Parathyroid adenoma (tissue), 2 donors: ENCODE data around the gene MRPL42.

ENCODE experiments used
- H2AFZ ChIP-seq: fragments of 300-600 bp; sonication (generic); one replicate; pipeline ENCODE4 v1.7.0; 2017; ENCODE audit warnings: antibody characterized with exemption, mild to moderate bottlenecking
- H3K27ac ChIP-seq: fragments of 300-600 bp; sonication (generic); one replicate; pipeline ENCODE4 v1.7.0; 2017
- H3K27me3 ChIP-seq: fragments of 300-600 bp; sonication (generic); one replicate; pipeline ENCODE4 v1.7.0; 2017; ENCODE audit warnings: low read length; ENCODE audit not compliant: control insufficient read depth, insufficient read depth
- H3K36me3 ChIP-seq: fragments of 300-600 bp; sonication (generic); one replicate; pipeline ENCODE4 v1.7.0; 2017; ENCODE audit warnings: low read length; ENCODE audit not compliant: control insufficient read depth, insufficient read depth
- H3K4me1 ChIP-seq: fragments of 300-600 bp; sonication (generic); one replicate; pipeline ENCODE4 v1.7.0; 2017; ENCODE audit warnings: control low read depth
- H3K4me2 ChIP-seq: fragments of 300-600 bp; sonication (generic); one replicate; pipeline ENCODE4 v1.7.0; 2017; ENCODE audit warnings: low read length
- H3K4me3 ChIP-seq: fragments of 300-600 bp; sonication (generic); one replicate; pipeline ENCODE4 v1.7.0; 2017; ENCODE audit warnings: low read depth, low read length
- H3K79me2 ChIP-seq: fragments of 300-600 bp; sonication (generic); one replicate; pipeline ENCODE4 v1.7.0; 2017; ENCODE audit warnings: control low read depth
- H3K9ac ChIP-seq: fragments of 300-600 bp; sonication (generic); one replicate; pipeline ENCODE4 v1.7.0; 2017; ENCODE audit warnings: mild to moderate bottlenecking
- H3K9me3 ChIP-seq: fragments of 300-600 bp; sonication (generic); one replicate; pipeline ENCODE4 v1.7.0; 2017; ENCODE audit warnings: low read length; ENCODE audit not compliant: control insufficient read depth
- CTCF ChIP-seq: fragments of 300-600 bp; sonication (generic); IDR thresholded peaks from one replicate; pipeline ENCODE4 v1.7.0; 2017; ENCODE audit warnings: antibody characterized with exemption, mild to moderate bottlenecking
- donor health status: primary hyperparathyroidism.

The MRPL42 gene

GRCh38 chr12:93518725-93519124, 51.4 kb downstream of the MRPL42 start:
- no peak overlapping the region for H3K4me3 ChIP-seq

DNA sequence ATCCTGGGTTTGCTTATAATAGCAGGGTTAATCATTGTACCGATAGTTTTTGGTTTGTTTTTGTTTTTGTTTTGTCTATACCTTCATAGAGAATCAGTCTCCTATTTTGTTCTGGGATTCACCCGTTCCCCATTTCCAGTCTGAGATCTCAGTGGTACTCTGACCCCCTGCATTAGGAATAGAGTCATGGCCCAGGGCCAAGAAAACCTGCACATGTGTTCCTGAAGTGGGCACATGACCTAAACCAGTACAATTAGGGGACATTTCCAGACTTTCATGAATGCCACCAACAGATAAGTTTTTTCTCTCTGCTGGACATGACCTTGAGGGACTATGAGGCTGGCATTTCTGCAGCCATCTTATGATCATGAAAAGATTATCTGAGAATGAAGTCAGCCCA, 52.5 kb downstream of the MRPL42 start:
- no peak for TF ChIP-seq CTCF
- Histone ChIP-seq H2AFZ (peak overlapping the region; percentile 6), H3K9ac (no peak overlapping the region), H3K36me3 (no peaks in the 10 kb centered on the region), H3K27ac (no peak overlapping the region), H3K4me3 (no peak overlapping the region), H3K4me1 (no peaks in the 10 kb centered on the region), H3K79me2 (no peaks in the 10 kb centered on the region), H3K27me3 (no peaks in the 10 kb centered on the region), H3K9me3 (no peaks in the 10 kb centered on the region), H3K4me2 (no peak overlapping the region)

More at GRCh38 chr12:93518725-93519124, 51.4 kb downstream of the MRPL42 start:
- Histone ChIP-seq H3K36me3 (no peaks in the 10 kb centered on the region), H3K4me1 (no peaks in the 10 kb centered on the region), H3K27ac (no peak overlapping the region), H3K4me2 (no peak overlapping the region), H3K9ac (no peak overlapping the region), H2AFZ (no peak overlapping the region), H3K79me2 (no peaks in the 10 kb centered on the region), H3K27me3 (no peaks in the 10 kb centered on the region), H3K9me3 (no peaks in the 10 kb centered on the region)
- no peak for TF ChIP-seq CTCF

GRCh38 chr12:93520454-93520853, 53.1 kb downstream of the MRPL42 start:
- H3K79me2 ChIP-seq: no peaks in the 10 kb centered on the region
- H3K36me3 ChIP-seq: no peaks in the 10 kb centered on the region
- H3K27me3 ChIP-seq: no peaks in the 10 kb centered on the region
- H3K4me1 ChIP-seq: no peaks in the 10 kb centered on the region
- no peak overlapping the region for H3K4me2 ChIP-seq
- no peak overlapping the region for H3K9ac ChIP-seq
- no peak overlapping the region for H3K27ac ChIP-seq
- H3K9me3 ChIP-seq: no peaks in the 10 kb centered on the region
- no peak overlapping the region for H2AFZ ChIP-seq
- H3K4me3 ChIP-seq: no peak overlapping the region
- no peak for TF ChIP-seq CTCF

DNA sequence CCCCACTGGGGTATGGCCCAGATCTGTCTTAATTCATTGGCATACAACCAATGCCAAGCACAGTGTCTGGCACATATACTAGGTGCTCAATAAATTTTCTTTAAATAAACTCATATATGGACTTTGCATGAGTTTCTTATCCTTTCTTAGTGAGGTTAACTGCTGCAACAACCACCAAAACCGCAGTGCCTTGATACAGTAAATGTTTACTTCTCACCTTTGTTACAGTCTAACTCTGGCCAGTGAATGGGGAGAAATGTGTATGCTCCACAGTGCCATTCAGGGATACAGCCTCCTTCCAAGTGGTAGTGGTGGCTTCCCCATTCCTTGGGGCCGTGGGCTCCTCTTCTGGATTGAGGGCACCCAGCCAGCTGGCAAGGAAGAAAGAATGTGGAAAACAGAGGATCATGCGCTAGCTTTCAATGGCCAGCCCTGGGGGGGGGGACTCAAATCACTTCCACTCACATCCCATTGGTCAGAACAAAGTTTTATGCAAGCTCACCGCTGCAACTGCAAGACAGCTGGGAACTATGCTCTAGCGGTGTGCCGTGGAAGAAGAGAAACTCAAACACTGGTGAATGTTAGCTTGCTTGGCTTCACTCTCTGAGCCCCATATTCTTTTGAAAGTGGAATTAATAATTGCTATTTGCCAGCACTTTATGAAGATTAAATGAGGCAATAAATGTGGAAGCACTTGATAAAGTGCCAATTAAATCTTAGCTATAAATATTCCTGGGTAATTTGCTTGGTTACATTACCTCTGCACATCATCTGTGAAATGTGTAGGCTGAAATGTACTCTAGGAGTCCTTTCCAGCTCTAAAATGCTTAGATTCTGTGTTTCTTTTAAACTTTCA, 54.1 kb downstream of the MRPL42 start:
- no peaks in the 10 kb centered on the region for H3K27me3 ChIP-seq
- H3K4me1 ChIP-seq: no peaks in the 10 kb centered on the region
- H3K79me2 ChIP-seq: no peaks in the 10 kb centered on the region
- no peak overlapping the region for H3K27ac ChIP-seq
- H3K36me3 ChIP-seq: no peaks in the 10 kb centered on the region
- H3K9me3 ChIP-seq: no peaks in the 10 kb centered on the region
- no peak overlapping the region for H3K4me3 ChIP-seq
- no peak overlapping the region for H3K4me2 ChIP-seq
- TF ChIP-seq CTCF: no peak
- no peak overlapping the region for H2AFZ ChIP-seq
- H3K9ac ChIP-seq: no peak overlapping the region
